Uterus (tissue), 2 donors: ENCODE measurements around the gene MYL10.

Experiments used
- POLR2A ChIP-seq, 2 donors: fragments of 450-650 bp; IDR thresholded peaks; one replicate each; pipeline ENCODE4 v1.6.1; 2016; ENCODE audit warnings: antibody characterized with exemption in 2 of 2, mild to moderate bottlenecking in 1 of 2, moderate library complexity in 1 of 2
- TF ChIP-seq, protein P1 (sequence below), 4 experiments: fragments of 200-600 bp in 2 of 4; fragments of 450-650 bp in 2 of 4; sonication (generic) in 2 of 4; IDR thresholded peaks; one replicate each; pipeline ENCODE4 v1.5.1; 2016 to 2019; ENCODE audit warnings: antibody characterized with exemption in 4 of 4, mild to moderate bottlenecking in 2 of 4, moderate library complexity in 1 of 4

DNA sequence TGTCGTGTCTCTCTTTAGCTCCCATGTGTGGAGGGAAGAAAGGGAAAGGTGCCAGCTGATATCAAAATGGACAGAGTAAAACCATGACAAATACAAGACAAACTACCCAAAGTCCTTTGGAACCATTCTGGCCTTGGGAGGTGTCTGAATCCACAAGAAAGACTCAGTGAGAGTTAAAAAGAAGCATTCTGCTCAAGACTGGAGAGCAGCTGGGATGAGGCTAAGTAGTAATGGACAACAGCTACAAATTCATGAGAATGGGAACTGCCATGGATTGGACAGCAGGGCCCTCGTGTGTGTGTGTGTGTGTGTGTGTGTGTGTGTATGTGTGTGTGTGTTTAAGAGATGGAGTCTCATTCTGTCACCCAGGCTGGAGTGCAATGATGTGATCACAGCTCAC is 39.6 kb upstream of the MYL10 start:
- TF ChIP-seq, protein P1, sequence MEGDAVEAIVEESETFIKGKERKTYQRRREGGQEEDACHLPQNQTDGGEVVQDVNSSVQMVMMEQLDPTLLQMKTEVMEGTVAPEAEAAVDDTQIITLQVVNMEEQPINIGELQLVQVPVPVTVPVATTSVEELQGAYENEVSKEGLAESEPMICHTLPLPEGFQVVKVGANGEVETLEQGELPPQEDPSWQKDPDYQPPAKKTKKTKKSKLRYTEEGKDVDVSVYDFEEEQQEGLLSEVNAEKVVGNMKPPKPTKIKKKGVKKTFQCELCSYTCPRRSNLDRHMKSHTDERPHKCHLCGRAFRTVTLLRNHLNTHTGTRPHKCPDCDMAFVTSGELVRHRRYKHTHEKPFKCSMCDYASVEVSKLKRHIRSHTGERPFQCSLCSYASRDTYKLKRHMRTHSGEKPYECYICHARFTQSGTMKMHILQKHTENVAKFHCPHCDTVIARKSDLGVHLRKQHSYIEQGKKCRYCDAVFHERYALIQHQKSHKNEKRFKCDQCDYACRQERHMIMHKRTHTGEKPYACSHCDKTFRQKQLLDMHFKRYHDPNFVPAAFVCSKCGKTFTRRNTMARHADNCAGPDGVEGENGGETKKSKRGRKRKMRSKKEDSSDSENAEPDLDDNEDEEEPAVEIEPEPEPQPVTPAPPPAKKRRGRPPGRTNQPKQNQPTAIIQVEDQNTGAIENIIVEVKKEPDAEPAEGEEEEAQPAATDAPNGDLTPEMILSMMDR (IDR thresholded peaks at IDR 0.05): no peak
- TF ChIP-seq POLR2A (IDR thresholded peaks at IDR 0.05): no peak
